ENCODE data around the gene CERK. TPM values are rescaled to one million over a fixed set of nuclear protein-coding genes. Genes with fewer than 3 reads are reported as not detected.
A peak's percentile ranks its signal among the peaks of the same experiment; 100 is the strongest.

The CERK gene
- total RNA-seq, 1 experiment from 2014 or later: 30.1 TPM

DNA sequence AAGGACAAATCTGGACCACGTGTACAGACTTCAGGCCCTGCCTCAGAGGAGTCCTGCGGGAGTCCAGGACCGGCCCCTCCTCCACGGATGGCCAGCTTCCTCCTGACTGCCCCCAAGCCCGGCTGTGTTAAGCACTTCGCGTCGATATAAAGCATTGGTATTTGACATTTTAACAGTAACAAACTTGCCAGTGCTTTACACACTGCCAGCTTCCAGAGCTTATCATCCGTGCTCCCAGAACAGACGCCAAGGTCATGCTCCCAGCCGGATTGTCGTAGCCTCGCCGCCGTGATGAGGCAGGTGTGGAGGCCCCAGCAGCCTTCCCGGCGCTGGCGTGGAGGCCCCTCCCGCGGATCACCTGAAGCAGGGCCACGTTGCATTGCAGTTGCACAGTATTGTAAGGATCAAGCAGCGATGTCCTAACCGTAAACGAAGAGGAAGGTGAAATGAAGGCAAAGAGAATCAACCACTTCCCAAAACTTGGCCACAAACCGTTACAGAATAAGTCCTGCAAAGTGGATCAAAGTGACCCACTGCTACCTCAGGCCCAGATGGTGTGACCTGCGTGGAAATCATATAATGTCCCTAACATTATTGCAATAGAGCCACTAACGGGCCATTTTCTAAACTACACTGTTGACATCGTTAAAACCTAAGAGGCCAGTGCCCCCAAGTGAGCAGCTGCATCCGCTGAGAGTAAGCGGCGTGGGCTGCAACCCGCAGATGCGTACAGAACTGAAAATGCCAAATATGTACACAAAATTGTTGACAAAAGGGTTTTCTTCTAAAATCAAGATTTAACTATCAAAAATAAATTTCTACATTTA lies 51.6 kb downstream of the CERK start:
- no peak for DNase-seq
- H3K4me3 ChIP-seq: no peak overlapping the region
- peaks cover 8% of the 10 kb centered on the region for H3K36me3 ChIP-seq
- no peaks in the 10 kb centered on the region for H3K9me3 ChIP-seq
- H3K27me3 ChIP-seq: no peaks in the 10 kb centered on the region

- no peaks in the 10 kb centered on the region for H3K9me3 ChIP-seq
- no peak overlapping the region for H3K4me3 ChIP-seq
- peaks cover 6% of the 10 kb centered on the region for H3K36me3 ChIP-seq
- DNase-seq: no peak
- H3K27me3 ChIP-seq: no peaks in the 10 kb centered on the region
These were observed 53.3 kb downstream of the CERK start for GRCh38 chr22:46684706-46685105.

GRCh38 chr22:46682011-46682731 lies 55.9 kb downstream of the CERK start:
- no peak for DNase-seq
- Histone ChIP-seq H3K9me3 (no peaks in the 10 kb centered on the region), H3K36me3 (peaks cover 2% of the 10 kb centered on the region), H3K27me3 (no peaks in the 10 kb centered on the region), H3K4me3 (no peak overlapping the region)

DNA sequence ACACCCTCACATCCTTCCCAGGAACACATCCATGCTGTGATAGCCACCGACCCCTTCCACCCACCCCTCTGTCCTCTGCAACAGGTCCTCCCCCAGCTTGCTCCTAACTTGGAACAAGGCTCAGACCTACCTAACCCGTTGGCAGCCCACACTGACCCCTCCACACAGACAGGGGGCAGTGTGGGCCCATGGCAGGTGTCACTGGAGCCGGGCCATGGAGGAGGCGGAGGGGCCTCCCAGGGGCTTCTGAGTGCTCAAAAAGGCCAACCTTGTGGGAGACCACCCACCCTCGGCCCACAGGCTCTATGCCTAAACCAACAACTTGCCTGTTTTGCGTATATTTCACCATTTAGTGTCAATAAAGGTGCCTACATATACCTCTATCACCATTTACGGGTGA lies 57.0 kb downstream of the CERK start:
- no peak overlapping the region for H3K4me3 ChIP-seq
- no peaks in the 10 kb centered on the region for H3K36me3 ChIP-seq
- DNase-seq: no peak
- no peaks in the 10 kb centered on the region for H3K9me3 ChIP-seq
- no peaks in the 10 kb centered on the region for H3K27me3 ChIP-seq

GRCh38 chr22:46679706-46680269 lies 58.3 kb downstream of the CERK start:
- Histone ChIP-seq H3K27me3 (no peaks in the 10 kb centered on the region), H3K36me3 (no peaks in the 10 kb centered on the region), H3K4me3 (no peak overlapping the region), H3K9me3 (no peaks in the 10 kb centered on the region)
- peak; percentile 75 for DNase-seq

GRCh38 chr22:46678785-46679700 lies 59.0 kb downstream of the CERK start:
- peak; percentile 68 for DNase-seq
- Histone ChIP-seq H3K9me3 (no peaks in the 10 kb centered on the region), H3K4me3 (no peak overlapping the region), H3K27me3 (no peaks in the 10 kb centered on the region), H3K36me3 (no peaks in the 10 kb centered on the region)

DNA sequence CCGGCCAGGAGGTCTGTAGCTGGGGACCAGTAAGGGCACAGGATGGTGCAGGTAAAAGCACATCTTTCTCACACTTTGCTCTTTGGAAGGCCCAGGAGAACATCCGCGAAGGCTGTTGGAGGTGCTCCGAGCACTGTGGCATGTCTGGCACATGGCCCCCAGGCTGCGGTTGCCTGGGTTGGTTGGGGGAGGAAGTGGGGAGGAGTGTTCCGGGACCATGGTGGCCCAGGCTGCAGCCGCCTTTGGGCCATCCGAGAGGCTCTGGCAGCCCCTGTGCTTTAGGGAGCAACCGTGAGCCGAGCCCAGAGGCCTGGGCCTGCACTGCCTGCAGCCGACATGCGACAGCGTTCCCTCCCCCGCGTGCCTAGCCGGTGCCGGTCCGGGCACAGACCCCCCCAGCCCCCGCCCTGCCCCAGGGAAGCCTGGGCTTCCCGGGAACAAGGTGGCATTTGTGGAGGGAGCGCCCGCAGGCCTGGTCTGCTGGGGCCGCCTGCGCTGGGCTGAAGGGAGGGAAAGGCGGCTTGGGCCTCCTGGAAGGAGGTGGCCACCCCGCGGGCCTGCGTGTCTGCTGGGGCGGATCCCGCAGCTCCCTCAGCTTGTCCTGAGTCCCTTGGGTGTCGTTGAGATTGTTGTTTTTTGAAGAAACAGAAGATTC lies 59.9 kb downstream of the CERK start:
- no peaks in the 10 kb centered on the region for H3K27me3 ChIP-seq
- H3K4me3 ChIP-seq: no peak overlapping the region
- no peak for DNase-seq
- no peaks in the 10 kb centered on the region for H3K36me3 ChIP-seq
- no peaks in the 10 kb centered on the region for H3K9me3 ChIP-seq

DNA sequence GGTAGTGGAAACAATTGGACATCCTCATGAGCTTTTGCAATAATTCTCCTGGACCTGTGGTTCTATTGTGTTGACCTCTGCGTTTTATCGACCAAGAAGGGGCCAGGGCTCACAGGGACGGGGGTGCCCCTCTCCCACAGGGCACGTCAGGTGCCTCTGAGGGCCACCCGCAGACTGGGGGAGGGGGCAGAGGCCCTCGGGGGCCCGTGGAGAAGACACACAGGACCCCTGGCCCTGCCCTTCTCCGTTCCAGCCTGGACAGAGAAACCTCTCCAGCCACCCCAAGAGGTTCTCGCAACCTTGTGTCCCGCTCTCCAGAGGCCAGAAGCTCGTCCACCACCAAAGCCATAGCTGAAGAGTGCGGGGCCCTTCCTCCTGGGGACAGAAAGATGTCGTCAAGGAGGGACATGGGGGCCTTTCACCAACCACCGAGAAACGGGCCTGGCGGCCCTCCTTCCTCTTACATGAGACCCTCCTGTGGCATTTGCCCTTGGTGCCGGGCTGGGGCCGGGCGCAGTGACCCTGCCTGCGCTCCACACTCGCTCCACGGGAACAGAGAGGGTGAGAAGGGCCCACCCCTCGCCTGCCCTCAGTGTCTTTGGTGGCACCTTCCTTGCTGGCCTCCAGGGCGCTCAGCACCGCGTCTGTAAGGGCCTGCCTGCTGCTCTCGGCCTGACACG lies 60.6 kb downstream of the CERK start:
- no peaks in the 10 kb centered on the region for H3K36me3 ChIP-seq
- no peak overlapping the region for H3K4me3 ChIP-seq
- no peaks in the 10 kb centered on the region for H3K27me3 ChIP-seq
- no peaks in the 10 kb centered on the region for H3K9me3 ChIP-seq
- no peak for DNase-seq

- DNase-seq: no peak
- no peaks in the 10 kb centered on the region for H3K27me3 ChIP-seq
- H3K36me3 ChIP-seq: no peaks in the 10 kb centered on the region
- H3K9me3 ChIP-seq: no peaks in the 10 kb centered on the region
- H3K4me3 ChIP-seq: no peak overlapping the region
These were observed 61.2 kb downstream of the CERK start for GRCh38 chr22:46676881-46677280.

GRCh38 chr22:46676479-46676878 lies 61.6 kb downstream of the CERK start:
- Histone ChIP-seq H3K4me3 (no peak overlapping the region), H3K9me3 (no peaks in the 10 kb centered on the region), H3K36me3 (no peaks in the 10 kb centered on the region), H3K27me3 (no peaks in the 10 kb centered on the region)
- DNase-seq: no peak

GRCh38 chr22:46675938-46676337 lies 62.1 kb downstream of the CERK start:
- no peak for DNase-seq
- Histone ChIP-seq H3K36me3 (no peaks in the 10 kb centered on the region), H3K4me3 (no peak overlapping the region), H3K27me3 (no peaks in the 10 kb centered on the region), H3K9me3 (no peaks in the 10 kb centered on the region)

GRCh38 chr22:46675479-46675878 lies 62.6 kb downstream of the CERK start:
- no peak for DNase-seq

GRCh38 chr22:46674906-46675305 lies 63.1 kb downstream of the CERK start:
- Histone ChIP-seq H3K27me3 (no peaks in the 10 kb centered on the region), H3K36me3 (no peaks in the 10 kb centered on the region), H3K4me3 (no peak overlapping the region), H3K9me3 (no peaks in the 10 kb centered on the region)
- no peak for DNase-seq

More at GRCh38 chr22:46675479-46675878, 62.6 kb downstream of the CERK start:
- Histone ChIP-seq H3K27me3 (no peaks in the 10 kb centered on the region), H3K36me3 (no peaks in the 10 kb centered on the region), H3K9me3 (no peaks in the 10 kb centered on the region), H3K4me3 (no peak overlapping the region)

- Histone ChIP-seq H3K27me3 (no peaks in the 10 kb centered on the region), H3K4me3 (no peak overlapping the region), H3K36me3 (no peaks in the 10 kb centered on the region), H3K9me3 (no peaks in the 10 kb centered on the region)
- DNase-seq: no peak
These were observed 63.7 kb downstream of the CERK start for GRCh38 chr22:46674367-46674781.

- Histone ChIP-seq H3K36me3 (no peaks in the 10 kb centered on the region), H3K27me3 (no peaks in the 10 kb centered on the region), H3K4me3 (no peak overlapping the region), H3K9me3 (no peaks in the 10 kb centered on the region)
- DNase-seq: no peak
These were observed 64.3 kb downstream of the CERK start for GRCh38 chr22:46673662-46674236.

Measured in MG63 (cell line).